AG09309 (cell line): Measurements from ENCODE around the gene CD59.

Source experiments
- DNase-seq: peaks from one replicate; pipeline ENCODE4 v3.0.0-alpha.2; 2010; ENCODE audit warnings: low read depth
- H3K4me3 ChIP-seq: 2 replicates; pipeline ENCODE4 v1.5.1; 2011; ENCODE audit warnings: mild to moderate bottlenecking, low read depth, low read length, moderate library complexity; ENCODE audit not compliant: control insufficient read depth
- TF ChIP-seq, protein P1 (sequence below): IDR thresholded peaks from 2 replicates; pipeline ENCODE4 v1.5.1; 2011; ENCODE audit warnings: mild to moderate bottlenecking, low read depth, low read length, inconsistent platforms; ENCODE audit not compliant: insufficient read depth, control insufficient read depth; ENCODE audit errors: missing control alignments

Gene CD59

GRCh38 chr11:33668951-33669596 is 67.1 kb downstream of the CD59 start:
- no peak overlapping the region for H3K4me3 ChIP-seq
- TF ChIP-seq, protein P1, sequence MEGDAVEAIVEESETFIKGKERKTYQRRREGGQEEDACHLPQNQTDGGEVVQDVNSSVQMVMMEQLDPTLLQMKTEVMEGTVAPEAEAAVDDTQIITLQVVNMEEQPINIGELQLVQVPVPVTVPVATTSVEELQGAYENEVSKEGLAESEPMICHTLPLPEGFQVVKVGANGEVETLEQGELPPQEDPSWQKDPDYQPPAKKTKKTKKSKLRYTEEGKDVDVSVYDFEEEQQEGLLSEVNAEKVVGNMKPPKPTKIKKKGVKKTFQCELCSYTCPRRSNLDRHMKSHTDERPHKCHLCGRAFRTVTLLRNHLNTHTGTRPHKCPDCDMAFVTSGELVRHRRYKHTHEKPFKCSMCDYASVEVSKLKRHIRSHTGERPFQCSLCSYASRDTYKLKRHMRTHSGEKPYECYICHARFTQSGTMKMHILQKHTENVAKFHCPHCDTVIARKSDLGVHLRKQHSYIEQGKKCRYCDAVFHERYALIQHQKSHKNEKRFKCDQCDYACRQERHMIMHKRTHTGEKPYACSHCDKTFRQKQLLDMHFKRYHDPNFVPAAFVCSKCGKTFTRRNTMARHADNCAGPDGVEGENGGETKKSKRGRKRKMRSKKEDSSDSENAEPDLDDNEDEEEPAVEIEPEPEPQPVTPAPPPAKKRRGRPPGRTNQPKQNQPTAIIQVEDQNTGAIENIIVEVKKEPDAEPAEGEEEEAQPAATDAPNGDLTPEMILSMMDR, result no peak
- DNase-seq, result no peak

GRCh38 chr11:33668468-33668825 is 67.8 kb downstream of the CD59 start:
- no peak overlapping the region for H3K4me3 ChIP-seq
- TF ChIP-seq, protein P1, result no peak
- no peak for DNase-seq

- TF ChIP-seq, protein P1, result no peak
- DNase-seq, result no peak
- no peak overlapping the region for H3K4me3 ChIP-seq
Observed at GRCh38 chr11:33667819-33668467, 68.3 kb downstream of the CD59 start.

GRCh38 chr11:33665350-33666106 is 70.7 kb downstream of the CD59 start:
- no peak overlapping the region for H3K4me3 ChIP-seq
- no peak for DNase-seq
- TF ChIP-seq, protein P1, result no peak

DNA sequence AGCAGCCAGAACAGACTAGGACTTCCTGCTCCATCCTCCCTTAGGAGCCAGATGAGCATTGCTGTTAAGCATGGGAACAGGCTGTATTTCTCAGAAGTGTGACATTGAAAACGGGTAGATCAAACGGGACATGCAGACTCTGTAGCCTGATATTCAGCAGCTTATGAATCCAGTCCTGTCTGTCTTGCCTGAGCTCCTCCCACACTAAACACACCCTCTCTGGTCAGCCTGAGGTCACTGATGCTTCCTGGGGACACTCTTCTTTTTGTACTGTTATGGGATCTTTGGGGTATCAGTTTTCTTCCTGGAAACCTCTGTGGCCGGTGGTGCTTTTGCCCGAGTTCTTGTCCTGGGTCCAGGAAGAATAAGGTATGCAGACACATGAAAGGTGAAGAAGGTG is 71.4 kb downstream of the CD59 start:
- TF ChIP-seq, protein P1, result no peak
- no peak for DNase-seq
- no peak overlapping the region for H3K4me3 ChIP-seq

DNA sequence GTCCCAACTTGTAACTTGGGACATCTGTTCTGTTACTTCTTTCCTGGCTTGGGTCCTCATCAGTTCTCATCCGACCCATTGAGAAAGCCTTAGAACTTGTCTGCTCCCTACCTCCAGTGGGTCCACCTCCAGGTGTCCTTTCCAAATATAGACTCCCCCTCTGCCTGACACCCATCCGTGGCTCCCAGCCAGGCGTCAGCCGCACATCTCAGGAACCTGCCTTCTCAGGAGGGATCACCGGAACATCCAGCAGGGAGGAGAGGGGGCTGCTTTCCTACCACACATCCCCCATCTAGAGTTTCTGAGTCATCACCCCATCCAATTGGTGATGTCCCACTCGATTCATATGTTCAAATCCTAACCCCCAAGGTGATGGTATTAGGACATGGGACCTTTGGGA is 72.1 kb downstream of the CD59 start:
- DNase-seq, result no peak
- no peak overlapping the region for H3K4me3 ChIP-seq
- TF ChIP-seq, protein P1, result no peak
